Activated T-helper 2 cell treated with anti-CD3 and anti-CD28 coated beads, Interferon-gamma antibody, Interleukin-2, Interleukin-4, amounts not matched to agents 10 μg/mL and 5 μg/mL and 100 μg/mL, durations not matched to agents 14 hours and 24 hours and 36 hours (primary cell): ENCODE results near the gene STAC2. TPM values are rescaled to one million over a fixed set of nuclear protein-coding genes. Genes with fewer than 3 reads are reported as not detected.

Experiments used
- DNase-seq: peaks from one replicate; pipeline ENCODE4 v3.0.0; 2021; ENCODE audit warnings: low spot score
- H3K27ac Mint-ChIP-seq: one replicate; pipeline ENCODE4 v1.8.0; 2021; ENCODE audit warnings: mixed read lengths
- H3K27me3 Mint-ChIP-seq: one replicate; pipeline ENCODE4 v1.8.0; 2021; ENCODE audit warnings: low read depth, mixed read lengths
- H3K36me3 Mint-ChIP-seq: one replicate; pipeline ENCODE4 v1.8.0; 2021; ENCODE audit warnings: low read depth, mixed read lengths
- H3K4me1 Mint-ChIP-seq: one replicate; pipeline ENCODE4 v1.8.0; 2021; ENCODE audit warnings: low read depth, mixed read lengths
- H3K4me3 Mint-ChIP-seq: one replicate; pipeline ENCODE4 v1.8.0; 2021; ENCODE audit warnings: low read depth, mild to moderate bottlenecking, moderate library complexity, mixed read lengths
- H3K9me3 Mint-ChIP-seq: one replicate; pipeline ENCODE4 v1.8.0; 2021; ENCODE audit warnings: mixed read lengths
- intact Hi-C: fragments of 100-400 bp; cut with micrococcal nuclease; formaldehyde crosslinking; loops from one replicate; pipeline ENCODE4 v1.15.1; 2023
- total RNA-seq: library from RNA; stranded (reverse); gene quantifications from 2 replicates; pipeline ENCODE4 v1.2.3, GENCODE V29; 2022

The STAC2 gene
- total RNA-seq, 1 donor from 2014 or later = not detected

GRCh38 chr17:39212841-39213480 is 12.8 kb downstream of the STAC2 start:
- peaks cover 26% of the 10 kb centered on the region for H3K27me3 Mint-ChIP-seq
- H3K36me3 Mint-ChIP-seq = no peaks in the 10 kb centered on the region
- H3K4me1 Mint-ChIP-seq = peaks cover 14% of the 10 kb centered on the region
- no peaks in the 10 kb centered on the region for H3K9me3 Mint-ChIP-seq
- H3K27ac Mint-ChIP-seq = no peak overlapping the region
- H3K4me3 Mint-ChIP-seq = no peak overlapping the region
- intact Hi-C loops = no loop called here
- no peak for DNase-seq

- Mint-ChIP-seq H3K27ac (no peak overlapping the region), H3K36me3 (no peaks in the 10 kb centered on the region), H3K4me3 (no peak overlapping the region), H3K9me3 (no peaks in the 10 kb centered on the region), H3K4me1 (peaks cover 17% of the 10 kb centered on the region), H3K27me3 (peaks cover 25% of the 10 kb centered on the region)
- DNase-seq = no peak
- intact Hi-C loops = no loop called here
These were observed 13.4 kb downstream of the STAC2 start for GRCh38 chr17:39212195-39212810.

GRCh38 chr17:39210093-39210434 is 15.7 kb downstream of the STAC2 start:
- intact Hi-C loops = no loop called here
- Mint-ChIP-seq H3K36me3 (peaks cover 2% of the 10 kb centered on the region), H3K9me3 (no peaks in the 10 kb centered on the region), H3K4me1 (peaks cover 24% of the 10 kb centered on the region), H3K27me3 (peaks cover 9% of the 10 kb centered on the region), H3K4me3 (peak overlapping the region; percentile 26), H3K27ac (no peak overlapping the region)
- no peak for DNase-seq

- DNase-seq = peak; percentile 49
- Mint-ChIP-seq H3K27me3 (peaks cover 6% of the 10 kb centered on the region), H3K36me3 (peaks cover 8% of the 10 kb centered on the region), H3K27ac (no peak overlapping the region), H3K4me3 (peak overlapping the region; percentile 21), H3K9me3 (no peaks in the 10 kb centered on the region), H3K4me1 (peaks cover 24% of the 10 kb centered on the region)
- intact Hi-C loops = loop anchor here (5.0 kb wide), 1 partner anchor 253 kb away; the partner anchor contains the start of gene CDK12
These were observed 16.2 kb downstream of the STAC2 start for GRCh38 chr17:39209317-39210092.

- Mint-ChIP-seq H3K9me3 (no peaks in the 10 kb centered on the region), H3K4me1 (peaks cover 27% of the 10 kb centered on the region), H3K36me3 (peaks cover 14% of the 10 kb centered on the region), H3K4me3 (no peak overlapping the region), H3K27me3 (peaks cover 6% of the 10 kb centered on the region), H3K27ac (no peak overlapping the region)
- intact Hi-C loops = loop anchor here (5.0 kb wide), 1 partner anchor 253 kb away; the partner anchor contains the start of gene CDK12
- no peak for DNase-seq
These were observed 16.9 kb downstream of the STAC2 start for GRCh38 chr17:39208893-39209292.

GRCh38 chr17:39208136-39208535 is 17.6 kb downstream of the STAC2 start:
- Mint-ChIP-seq H3K9me3 (no peaks in the 10 kb centered on the region), H3K27ac (no peak overlapping the region), H3K4me1 (peaks cover 28% of the 10 kb centered on the region), H3K36me3 (peaks cover 21% of the 10 kb centered on the region), H3K27me3 (peaks cover 6% of the 10 kb centered on the region), H3K4me3 (no peak overlapping the region)
- intact Hi-C loops = loop anchor here (5.0 kb wide), 1 partner anchor 254 kb away; the partner anchor contains the start of gene CDK12
- no peak for DNase-seq

- peaks cover 2% of the 10 kb centered on the region for H3K27me3 Mint-ChIP-seq
- H3K27ac Mint-ChIP-seq = no peak overlapping the region
- peaks cover 44% of the 10 kb centered on the region for H3K4me1 Mint-ChIP-seq
- no peak for DNase-seq
- H3K36me3 Mint-ChIP-seq = peaks cover 51% of the 10 kb centered on the region
- intact Hi-C loops = loop anchor here (5.0 kb wide), 1 partner anchor 257 kb away; the partner anchor contains the start of gene CDK12
- H3K9me3 Mint-ChIP-seq = no peaks in the 10 kb centered on the region
- no peak overlapping the region for H3K4me3 Mint-ChIP-seq
These were observed 20.6 kb downstream of the STAC2 start for GRCh38 chr17:39205112-39205526.

- no peak overlapping the region for H3K4me3 Mint-ChIP-seq
- no peak for DNase-seq
- no peaks in the 10 kb centered on the region for H3K27me3 Mint-ChIP-seq
- H3K9me3 Mint-ChIP-seq = no peaks in the 10 kb centered on the region
- intact Hi-C loops = no loop called here
- peaks cover 45% of the 10 kb centered on the region for H3K4me1 Mint-ChIP-seq
- no peak overlapping the region for H3K27ac Mint-ChIP-seq
- peaks cover 56% of the 10 kb centered on the region for H3K36me3 Mint-ChIP-seq
These were observed 21.5 kb downstream of the STAC2 start for GRCh38 chr17:39204245-39204644.

GRCh38 chr17:39200957-39201510 is 24.7 kb downstream of the STAC2 start:
- intact Hi-C loops = no loop called here
- DNase-seq = no peak
- Mint-ChIP-seq H3K4me1 (peaks cover 34% of the 10 kb centered on the region), H3K4me3 (peak overlapping the region; percentile 96), H3K27ac (peak overlapping the region; percentile 98), H3K9me3 (no peaks in the 10 kb centered on the region), H3K27me3 (no peaks in the 10 kb centered on the region), H3K36me3 (peaks cover 56% of the 10 kb centered on the region)

GRCh38 chr17:39200070-39200879 is 25.5 kb downstream of the STAC2 start, which contains the start of gene RPL19:
RPL19 (plus strand) TSS chr17:39200283; CDS start chr17:39200345, 62 bp downstream.
- H3K36me3 Mint-ChIP-seq = peaks cover 56% of the 10 kb centered on the region

GRCh38 chr17:39199820-39200069 is 26.0 kb downstream of the STAC2 start:
- Mint-ChIP-seq H3K36me3 (peaks cover 51% of the 10 kb centered on the region), H3K9me3 (no peaks in the 10 kb centered on the region), H3K27me3 (no peaks in the 10 kb centered on the region), H3K4me1 (peaks cover 42% of the 10 kb centered on the region), H3K4me3 (peak overlapping the region; percentile 96), H3K27ac (peak overlapping the region; percentile 98)
- intact Hi-C loops = loop anchor here (2.0 to 5.0 kb wide), 2 partner anchors 47 to 447 kb away; partner anchors contain the start of genes PLXDC1 and PSMB3
- DNase-seq = peak; percentile 84

More at GRCh38 chr17:39200070-39200879, 25.5 kb downstream of the STAC2 start, which contains the start of gene RPL19:
- H3K27ac Mint-ChIP-seq = peak within 1 kb of the TSS; percentile 98
- intact Hi-C loops = no loop called here
- H3K4me1 Mint-ChIP-seq = peaks cover 38% of the 10 kb centered on the region
- DNase-seq = peak; percentile 78
- H3K4me3 Mint-ChIP-seq = peak within 1 kb of the TSS; percentile 96
- H3K9me3 Mint-ChIP-seq = no peaks in the 10 kb centered on the region
- no peaks in the 10 kb centered on the region for H3K27me3 Mint-ChIP-seq

- H3K27ac Mint-ChIP-seq = peak overlapping the region; percentile 62
- peak overlapping the region; percentile 82 for H3K4me3 Mint-ChIP-seq
- intact Hi-C loops = loop anchor here (2.0 to 5.0 kb wide), 2 partner anchors 46 to 445 kb away; partner anchors contain the start of genes PLXDC1 and PSMB3
- DNase-seq = no peak
- H3K27me3 Mint-ChIP-seq = no peaks in the 10 kb centered on the region
- peaks cover 40% of the 10 kb centered on the region for H3K4me1 Mint-ChIP-seq
- peaks cover 42% of the 10 kb centered on the region for H3K36me3 Mint-ChIP-seq
- H3K9me3 Mint-ChIP-seq = no peaks in the 10 kb centered on the region
These were observed 27.6 kb downstream of the STAC2 start for GRCh38 chr17:39198186-39198566.
